CD14-positive monocyte (primary cell): ENCODE measurements around the gene LAMTOR3. TPM values are rescaled to one million over a fixed set of nuclear protein-coding genes. Genes with fewer than 3 reads are reported as not detected.
A peak's percentile ranks its signal among the peaks of the same experiment; 100 is the strongest.

Experiments used
- DNase-seq, 3 donors: peaks; one replicate each; pipeline ENCODE4 v3.0.0-alpha.2; 2011 to 2022
- H2AFZ ChIP-seq: 2 replicates; pipeline ENCODE4 v1.6.0; 2012; ENCODE audit warnings: mild to moderate bottlenecking, low read depth, low read length, inconsistent platforms; ENCODE audit not compliant: insufficient read depth, poor library complexity, severe bottlenecking
- H3K27ac ChIP-seq, 2 donors: 1 replicate in 1 of 2; 2 replicates in 1 of 2; pipeline ENCODE4 v1.5.1; 2012 to 2013; ENCODE audit warnings: low read length in 2 of 2, control low read depth in 1 of 2, inconsistent platforms in 1 of 2, low read depth in 1 of 2, mild to moderate bottlenecking in 1 of 2
- H3K27me3 ChIP-seq, 2 donors: one replicate each; pipeline versions ENCODE4 v1.6.0 to v1.6.1; 2011 to 2013; ENCODE audit warnings: low read length in 2 of 2; ENCODE audit not compliant: control insufficient read depth in 2 of 2, insufficient read depth in 2 of 2
- H3K36me3 ChIP-seq, 2 donors: replicated peaks in 1 of 2; 1 replicate in 1 of 2; 2 replicates in 1 of 2; pipeline versions ENCODE4 v1.5.1 to v1.6.1; 2012 to 2013; ENCODE audit warnings: low read length in 2 of 2, control low read depth in 1 of 2, inconsistent platforms in 1 of 2, mild to moderate bottlenecking in 1 of 2; ENCODE audit not compliant: insufficient read depth in 2 of 2, control insufficient read depth in 1 of 2
- H3K4me1 ChIP-seq, 2 donors: 1 replicate in 1 of 2; 2 replicates in 1 of 2; pipeline versions ENCODE4 v1.5.1 to v1.6.1; 2012 to 2013; ENCODE audit warnings: low read length in 2 of 2, control low read depth in 1 of 2, inconsistent platforms in 1 of 2, mild to moderate bottlenecking in 1 of 2, moderate library complexity in 1 of 2; ENCODE audit not compliant: insufficient read depth in 2 of 2, control insufficient read depth in 1 of 2
- H3K4me2 ChIP-seq: replicated peaks from 2 replicates; pipeline ENCODE3; 2012; ENCODE audit warnings: low read length, moderate library complexity, mild to moderate bottlenecking; ENCODE audit not compliant: poor library complexity, severe bottlenecking; ENCODE audit errors: extremely low read depth
- H3K4me3 ChIP-seq, 3 experiments: fragments of 200-600 bp in 1 of 3; sonication (generic) in 1 of 3; replicated peaks in 1 of 3; 1 replicate in 2 of 3; 2 replicates in 1 of 3; pipeline ENCODE4 v1.5.1; 2011 to 2013; ENCODE audit warnings: low read length in 3 of 3, mild to moderate bottlenecking in 3 of 3, control low read depth in 2 of 3, low read depth in 2 of 3, inconsistent platforms in 1 of 3, moderate library complexity in 1 of 3
- H3K79me2 ChIP-seq: 2 replicates; pipeline ENCODE4 v1.6.0; 2012; ENCODE audit warnings: mild to moderate bottlenecking, control low read depth, inconsistent platforms, low read length, moderate library complexity; ENCODE audit not compliant: insufficient read depth
- H3K9ac ChIP-seq: 2 replicates; pipeline ENCODE4 v1.6.0; 2017; ENCODE audit warnings: low read length, mild to moderate bottlenecking; ENCODE audit not compliant: insufficient read depth, poor library complexity, severe bottlenecking
- H3K9me3 ChIP-seq, 2 donors: replicated peaks in 1 of 2; 1 replicate in 1 of 2; 2 replicates in 1 of 2; pipeline versions ENCODE4 v1.5.1 to v1.6.1; 2012 to 2013; ENCODE audit warnings: low read length in 2 of 2, control low read depth in 1 of 2; ENCODE audit not compliant: control insufficient read depth in 1 of 2, insufficient read depth in 1 of 2
- H4K20me1 ChIP-seq: 2 replicates; pipeline ENCODE4 v1.6.0; 2012; ENCODE audit warnings: mild to moderate bottlenecking, low read length, control low read depth, moderate library complexity; ENCODE audit not compliant: insufficient read depth
- H3K27ac Mint-ChIP-seq, 7 donors: one replicate each; pipeline ENCODE4 v1.8.0; 2020; ENCODE audit warnings: mild to moderate bottlenecking in 7 of 7, mixed read lengths in 7 of 7, moderate library complexity in 6 of 7, inconsistent platforms in 2 of 7
- H3K27me3 Mint-ChIP-seq, 3 donors: one replicate each; pipeline ENCODE4 v1.8.0; 2021 to 2022; ENCODE audit warnings: low read depth in 3 of 3, mild to moderate bottlenecking in 3 of 3, mixed read lengths in 3 of 3, moderate library complexity in 3 of 3, inconsistent platforms in 1 of 3
- H3K36me3 Mint-ChIP-seq, 2 donors: one replicate each; pipeline ENCODE4 v1.8.0; 2020; ENCODE audit warnings: mixed read lengths in 2 of 2, inconsistent platforms in 1 of 2, mild to moderate bottlenecking in 1 of 2
- H3K4me1 Mint-ChIP-seq: one replicate; pipeline ENCODE4 v1.8.0; 2020; ENCODE audit warnings: mild to moderate bottlenecking, mixed read lengths
- H3K4me3 Mint-ChIP-seq, 2 donors: one replicate each; pipeline ENCODE4 v1.8.0; 2020; ENCODE audit warnings: mild to moderate bottlenecking in 2 of 2, mixed read lengths in 2 of 2, moderate library complexity in 1 of 2
- H3K9me3 Mint-ChIP-seq, 7 donors: one replicate each; pipeline ENCODE4 v1.8.0; 2020 to 2022; ENCODE audit warnings: mixed read lengths in 7 of 7, mild to moderate bottlenecking in 6 of 7, moderate library complexity in 6 of 7, inconsistent platforms in 2 of 7
- CTCF ChIP-seq: fragments of 200-600 bp; IDR thresholded peaks from one replicate; pipeline ENCODE4 v1.8.0; 2022; ENCODE audit warnings: antibody characterized with exemption, mild to moderate bottlenecking
- WGBS: methylation state at CpG from one replicate; pipeline ENCODE4 v1.1.5; 2013; ENCODE audit warnings: missing lambda C conversion rate; ENCODE audit not compliant: insufficient coverage; 5-methylcytosine and 5-hydroxymethylcytosine counted together
- intact Hi-C, 2 donors: fragments of 100-400 bp; cut with micrococcal nuclease; formaldehyde crosslinking; loops; one replicate each; pipeline versions ENCODE4 v1.15.0 to v1.15.1; 2023
- polyA plus RNA-seq, 3 donors: library from polyadenylated mRNA; depleted of rRNA in 1 of 3; unstranded in 2 of 3; stranded (reverse) in 1 of 3; fragments of 300-500 nt in 2 of 3; fragments of >200 nt in 1 of 3; fragmentation: Illumina TruSeq in 2 of 3; gene quantifications; 1 replicate in 2 of 3; 2 replicates in 1 of 3; pipeline ENCODE4 v1.2.3, GENCODE V29; 2012 to 2021

Gene LAMTOR3
- polyA plus RNA-seq, 3 donors, result 19.9 to 83.3 (median 62.5) TPM

- no peak overlapping the region for H3K9ac ChIP-seq
- H3K36me3 ChIP-seq, result peaks cover 47 to 68% of the 10 kb centered on the region in 2 donors
- H3K27ac Mint-ChIP-seq, result peak overlapping the region in 2 of 7 donors; percentile 55 to 80
Measured at GRCh38 chr4:99843413-99843812, 50.8 kb downstream of the LAMTOR3 start.

GRCh38 chr4:99841129-99841528, 53.1 kb downstream of the LAMTOR3 start:
- H3K9ac ChIP-seq, result no peak overlapping the region
- peaks cover 79% of the 10 kb centered on the region for H3K79me2 ChIP-seq
- H3K27ac ChIP-seq, result peak overlapping the region in 1 of 2 donors; percentile 66
- peaks cover 69 to 90% of the 10 kb centered on the region in 2 donors for H3K36me3 ChIP-seq
- DNase-seq, result no peak
- intact Hi-C loops, result no loop called here
- H3K9me3 Mint-ChIP-seq, result peaks cover 0 to 2% (median 0%) of the 10 kb centered on the region in 7 donors
- no peak overlapping the region for H3K4me3 Mint-ChIP-seq
- TF ChIP-seq CTCF, result no peak
- no peak overlapping the region for H2AFZ ChIP-seq
- H3K9me3 ChIP-seq, result no peaks in the 10 kb centered on the region
- no peaks in the 10 kb centered on the region for H3K27me3 Mint-ChIP-seq
- peak overlapping the region in 2 of 7 donors; percentile 10 to 29 for H3K27ac Mint-ChIP-seq
- H4K20me1 ChIP-seq, result peaks cover 90% of the 10 kb centered on the region
- no peaks in the 10 kb centered on the region for H3K27me3 ChIP-seq
- H3K4me3 ChIP-seq, result no peak overlapping the region
- H3K4me2 ChIP-seq, result no peak overlapping the region
- peaks cover 16 to 28% of the 10 kb centered on the region in 2 donors for H3K4me1 ChIP-seq
- peaks cover 73 to 76% of the 10 kb centered on the region in 2 donors for H3K36me3 Mint-ChIP-seq
- no CpG with 5 or more reads among the region's 4 CpGs for WGBS
- H3K4me1 Mint-ChIP-seq, result peaks cover 27% of the 10 kb centered on the region

More at GRCh38 chr4:99843413-99843812, 50.8 kb downstream of the LAMTOR3 start:
- no peak overlapping the region for H3K4me3 Mint-ChIP-seq
- peak overlapping the region in 1 of 2 donors; percentile 66 for H3K27ac ChIP-seq
- no peaks in the 10 kb centered on the region for H3K27me3 Mint-ChIP-seq
- no peaks in the 10 kb centered on the region for H3K27me3 ChIP-seq
- DNase-seq, result no peak
- H3K36me3 Mint-ChIP-seq, result peaks cover 61 to 68% of the 10 kb centered on the region in 2 donors
- H3K9me3 Mint-ChIP-seq, result peaks cover 0 to 2% (median 0%) of the 10 kb centered on the region in 7 donors
- H3K9me3 ChIP-seq, result no peaks in the 10 kb centered on the region
- H4K20me1 ChIP-seq, result peaks cover 67% of the 10 kb centered on the region
- H3K4me3 ChIP-seq, result no peak overlapping the region
- no peak overlapping the region for H3K4me2 ChIP-seq
- peaks cover 35 to 46% of the 10 kb centered on the region in 2 donors for H3K4me1 ChIP-seq
- peaks cover 47% of the 10 kb centered on the region for H3K4me1 Mint-ChIP-seq
- TF ChIP-seq CTCF, result no peak
- intact Hi-C loops, result no loop called here
- peaks cover 62% of the 10 kb centered on the region for H3K79me2 ChIP-seq
- no peak overlapping the region for H2AFZ ChIP-seq
